ENCODE results near the gene WFDC1.

- TF ChIP-seq CTCF (IDR thresholded peaks at IDR 0.05) (no peak), POLR2A (IDR thresholded peaks at IDR 0.05) (no peak)
Measured at GRCh38 chr16:84284154-84284722, 10.4 kb upstream of the WFDC1 start.

All from vagina (tissue), 2 donors.